Panc1 (cell line): ENCODE results near the gene GLI1. TPM values are rescaled to one million over a fixed set of nuclear protein-coding genes. Genes with fewer than 3 reads are reported as not detected.

Experiments
- ATAC-seq: fragments of 200-7000 bp; cut with Tn5 transposase; 2 replicates; pipeline ENCODE4 v1.9.1; 2020; ENCODE audit warnings: mild to moderate bottlenecking, moderate library complexity
- BruUV-seq: library from RNA; stranded (reverse); fragments of 400-500 nt; replicated peaks from 2 replicates; lab custom pipeline; 2021; lab: Mats Ljungman, UMichigan
- CTCF ChIA-PET: fragments of 300-600 bp; sonication (Branson Sonifier 250); formaldehyde crosslinking; loops from one replicate; lab custom pipeline; 2022; ENCODE audit warnings: antibody characterized with exemption; lab: Charles Lee
- POLR2A ChIA-PET: fragments of 300-600 bp; sonication (Branson Sonifier 250); formaldehyde crosslinking; loops from one replicate; lab custom pipeline; 2022; ENCODE audit warnings: antibody characterized with exemption; lab: Charles Lee
- DNase-seq: peaks from one replicate; pipeline ENCODE4 v3.0.0-alpha.2; 2010; ENCODE audit warnings: low read depth, low spot score
- H3K27ac ChIP-seq: 2 replicates; pipeline ENCODE4 v1.5.1; 2011; ENCODE audit warnings: mild to moderate bottlenecking, low read length, inconsistent platforms
- H3K27me3 ChIP-seq: fragments of 200-500 bp; sonication (Bioruptor generic); 2 replicates; pipeline ENCODE4 v1.6.0; 2014; ENCODE audit warnings: low read length, inconsistent platforms; ENCODE audit not compliant: control insufficient read depth, insufficient read depth
- H3K36me3 ChIP-seq: fragments of 200-500 bp; sonication (Bioruptor generic); 2 replicates; pipeline ENCODE4 v1.5.1; 2014; ENCODE audit warnings: inconsistent platforms, mild to moderate bottlenecking, low read length, moderate library complexity; ENCODE audit not compliant: control insufficient read depth, insufficient read depth
- H3K4me1 ChIP-seq: 2 replicates; pipeline ENCODE4 v1.5.1; 2011; ENCODE audit warnings: inconsistent platforms, mild to moderate bottlenecking, low read length, moderate library complexity; ENCODE audit not compliant: control insufficient read depth, insufficient read depth
- H3K4me3 ChIP-seq, 2 experiments: 2 replicates each; pipeline ENCODE4 v1.5.1; 2011 to 2012; ENCODE audit warnings: low read depth in 2 of 2, low read length in 2 of 2, mild to moderate bottlenecking in 2 of 2, inconsistent platforms in 1 of 2, moderate library complexity in 1 of 2
- H3K9me3 ChIP-seq: fragments of 200-500 bp; sonication (Bioruptor generic); 2 replicates; pipeline ENCODE4 v1.5.1; 2014; ENCODE audit warnings: low read depth, mild to moderate bottlenecking, inconsistent platforms, low read length, moderate library complexity; ENCODE audit not compliant: control insufficient read depth, insufficient read depth
- POLR2AphosphoS5 ChIP-seq: IDR thresholded peaks from 2 replicates; pipeline ENCODE4 v1.6.1; 2012; ENCODE audit warnings: mild to moderate bottlenecking, low read depth, low read length, moderate library complexity
- SIN3A ChIP-seq: IDR thresholded peaks from 2 replicates; pipeline ENCODE4 v1.6.1; 2012; ENCODE audit warnings: low read depth, mild to moderate bottlenecking, low read length, moderate library complexity, borderline replicate concordance; ENCODE audit not compliant: insufficient read depth
- TCF7L2 ChIP-seq: IDR thresholded peaks from 2 replicates; pipeline ENCODE4 v1.6.1; 2011; ENCODE audit warnings: mild to moderate bottlenecking, low read depth, low read length, inconsistent platforms
- in situ Hi-C: cut with HindIII; loops from 2 replicates; pipeline ENCODE4 v1.10.0; 2016; ENCODE audit warnings: low sequenced_read_pairs, low pct_unique_long_range_greater_than_20kb
- intact Hi-C: fragments of 100-400 bp; cut with micrococcal nuclease; formaldehyde crosslinking; loops from one replicate; pipeline ENCODE4 v1.10.0; 2022; ENCODE audit not compliant: unreplicated experiment
- total RNA-seq: library from RNA; stranded (reverse); gene quantifications from one replicate; pipeline ENCODE4 v1.2.1, GENCODE V29; 2021; ENCODE audit not compliant: unreplicated experiment
- TF ChIP-seq, protein P1 (sequence below): fragments of 450-650 bp; IDR thresholded peaks from 2 replicates; pipeline ENCODE4 v1.5.1; 2017; ENCODE audit warnings: mild to moderate bottlenecking
- TF ChIP-seq, protein P2 (sequence below), 2 experiments: IDR thresholded peaks; 2 replicates each; pipeline ENCODE4 v1.6.1; 2011 to 2012; ENCODE audit warnings: low read depth in 2 of 2, control low read depth in 1 of 2, low read length in 1 of 2, mild to moderate bottlenecking in 1 of 2, moderate library complexity in 1 of 2; ENCODE audit not compliant: insufficient read depth in 1 of 2

The GLI1 gene
- total RNA-seq, 1 experiment from 2014 or later = 6.5 TPM

DNA sequence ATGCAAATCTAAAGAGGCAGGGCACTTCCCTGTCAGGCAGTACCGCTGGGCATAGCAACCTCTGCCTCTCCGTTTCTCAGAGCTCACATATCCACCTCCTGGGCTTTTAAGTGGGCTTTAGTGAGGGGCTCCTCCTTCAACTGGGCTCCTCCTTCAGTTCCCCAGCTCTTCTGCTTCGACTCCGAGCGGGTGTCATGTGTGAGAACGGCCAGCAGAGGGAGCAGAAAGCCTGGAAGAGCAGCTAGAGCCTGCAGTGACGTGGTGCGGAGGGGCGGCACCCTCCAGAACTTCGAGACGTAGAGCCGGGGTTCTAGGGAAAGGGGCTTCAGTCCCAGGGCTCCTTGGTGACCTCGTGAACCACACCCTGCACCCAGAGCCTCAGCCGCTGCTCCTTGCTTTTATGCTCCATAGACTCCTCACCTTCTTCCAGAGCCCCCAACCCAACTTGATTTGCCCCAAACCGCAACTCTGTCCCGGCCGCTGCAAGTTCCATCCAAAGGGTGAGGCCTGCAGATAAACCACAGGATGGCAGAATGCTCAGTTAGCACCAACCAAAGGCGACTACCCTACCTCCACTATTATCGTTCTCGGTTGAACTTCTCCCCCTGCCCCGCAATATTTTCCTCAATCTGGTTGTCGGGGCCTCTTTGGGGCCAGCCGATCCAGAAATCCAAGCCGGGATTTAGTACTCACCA is 383 bp upstream of the GLI1 start:
- H3K27me3 ChIP-seq = no peaks in the 10 kb centered on the region
- TF ChIP-seq POLR2AphosphoS5 (no peak), SIN3A (no peak), TCF7L2 (no peak)
- TF ChIP-seq, protein P1, sequence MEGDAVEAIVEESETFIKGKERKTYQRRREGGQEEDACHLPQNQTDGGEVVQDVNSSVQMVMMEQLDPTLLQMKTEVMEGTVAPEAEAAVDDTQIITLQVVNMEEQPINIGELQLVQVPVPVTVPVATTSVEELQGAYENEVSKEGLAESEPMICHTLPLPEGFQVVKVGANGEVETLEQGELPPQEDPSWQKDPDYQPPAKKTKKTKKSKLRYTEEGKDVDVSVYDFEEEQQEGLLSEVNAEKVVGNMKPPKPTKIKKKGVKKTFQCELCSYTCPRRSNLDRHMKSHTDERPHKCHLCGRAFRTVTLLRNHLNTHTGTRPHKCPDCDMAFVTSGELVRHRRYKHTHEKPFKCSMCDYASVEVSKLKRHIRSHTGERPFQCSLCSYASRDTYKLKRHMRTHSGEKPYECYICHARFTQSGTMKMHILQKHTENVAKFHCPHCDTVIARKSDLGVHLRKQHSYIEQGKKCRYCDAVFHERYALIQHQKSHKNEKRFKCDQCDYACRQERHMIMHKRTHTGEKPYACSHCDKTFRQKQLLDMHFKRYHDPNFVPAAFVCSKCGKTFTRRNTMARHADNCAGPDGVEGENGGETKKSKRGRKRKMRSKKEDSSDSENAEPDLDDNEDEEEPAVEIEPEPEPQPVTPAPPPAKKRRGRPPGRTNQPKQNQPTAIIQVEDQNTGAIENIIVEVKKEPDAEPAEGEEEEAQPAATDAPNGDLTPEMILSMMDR = peak; percentile 95
- TF ChIP-seq, protein P2, sequence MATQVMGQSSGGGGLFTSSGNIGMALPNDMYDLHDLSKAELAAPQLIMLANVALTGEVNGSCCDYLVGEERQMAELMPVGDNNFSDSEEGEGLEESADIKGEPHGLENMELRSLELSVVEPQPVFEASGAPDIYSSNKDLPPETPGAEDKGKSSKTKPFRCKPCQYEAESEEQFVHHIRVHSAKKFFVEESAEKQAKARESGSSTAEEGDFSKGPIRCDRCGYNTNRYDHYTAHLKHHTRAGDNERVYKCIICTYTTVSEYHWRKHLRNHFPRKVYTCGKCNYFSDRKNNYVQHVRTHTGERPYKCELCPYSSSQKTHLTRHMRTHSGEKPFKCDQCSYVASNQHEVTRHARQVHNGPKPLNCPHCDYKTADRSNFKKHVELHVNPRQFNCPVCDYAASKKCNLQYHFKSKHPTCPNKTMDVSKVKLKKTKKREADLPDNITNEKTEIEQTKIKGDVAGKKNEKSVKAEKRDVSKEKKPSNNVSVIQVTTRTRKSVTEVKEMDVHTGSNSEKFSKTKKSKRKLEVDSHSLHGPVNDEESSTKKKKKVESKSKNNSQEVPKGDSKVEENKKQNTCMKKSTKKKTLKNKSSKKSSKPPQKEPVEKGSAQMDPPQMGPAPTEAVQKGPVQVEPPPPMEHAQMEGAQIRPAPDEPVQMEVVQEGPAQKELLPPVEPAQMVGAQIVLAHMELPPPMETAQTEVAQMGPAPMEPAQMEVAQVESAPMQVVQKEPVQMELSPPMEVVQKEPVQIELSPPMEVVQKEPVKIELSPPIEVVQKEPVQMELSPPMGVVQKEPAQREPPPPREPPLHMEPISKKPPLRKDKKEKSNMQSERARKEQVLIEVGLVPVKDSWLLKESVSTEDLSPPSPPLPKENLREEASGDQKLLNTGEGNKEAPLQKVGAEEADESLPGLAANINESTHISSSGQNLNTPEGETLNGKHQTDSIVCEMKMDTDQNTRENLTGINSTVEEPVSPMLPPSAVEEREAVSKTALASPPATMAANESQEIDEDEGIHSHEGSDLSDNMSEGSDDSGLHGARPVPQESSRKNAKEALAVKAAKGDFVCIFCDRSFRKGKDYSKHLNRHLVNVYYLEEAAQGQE (IDR thresholded peaks at IDR 0.05; ENCODE audit: insufficient read depth in 1 of 2, low read depth in 2 of 2, low read length in 1 of 2) = no peak
- peak overlapping the region; percentile 89 for H3K27ac ChIP-seq
- in situ Hi-C loops = no loop called here
- DNase-seq (peak; percentile 91), ATAC-seq (peak; percentile 73)
- H3K9me3 ChIP-seq = no peaks in the 10 kb centered on the region
- intact Hi-C loops = loop anchor here (5.0 kb wide), 1 partner anchor 163 kb away; no protein-coding TSS in a partner anchor
- peak overlapping the region; percentile 72 to 73 for H3K4me3 ChIP-seq
- no peaks in the 10 kb centered on the region for H3K36me3 ChIP-seq
- ChIA-PET CTCF (interaction anchor here (0.6 to 1.2 kb wide), 8 partner anchors 9 to 276 kb away, joined by 3 to 8 read pairs (median 4); no protein-coding TSS in a partner anchor), POLR2A (no interaction called here)
- peaks cover 15% of the 10 kb centered on the region for H3K4me1 ChIP-seq
- no TSS peak for BruUV-seq

- ChIA-PET CTCF (interaction anchor here (0.6 kb wide), 1 partner anchor 40 kb away, joined by 3 read pairs; no protein-coding TSS in a partner anchor), POLR2A (interaction anchor here (0.6 kb wide), 1 partner anchor 137 kb away, joined by 4 read pairs; no protein-coding TSS in a partner anchor)
- Histone ChIP-seq H3K27me3 (no peaks in the 10 kb centered on the region), H3K4me1 (peaks cover 15% of the 10 kb centered on the region), H3K9me3 (no peaks in the 10 kb centered on the region), H3K36me3 (no peaks in the 10 kb centered on the region), H3K27ac (0 out of 2 replicates have a peak overlapping the region, but pooled peaks have one; percentile 34), H3K4me3 (peak overlapping the region; percentile 63 to 72)
- in situ Hi-C loops (no loop called here), intact Hi-C loops (no loop called here)
- BruUV-seq = no TSS peak
- no peak for DNase-seq
- TF ChIP-seq, protein P1 = no peak
- TF ChIP-seq POLR2AphosphoS5 (no peak), SIN3A (no peak), TCF7L2 (no peak)
- TF ChIP-seq, protein P2 (IDR thresholded peaks at IDR 0.05; ENCODE audit: insufficient read depth in 1 of 2, low read depth in 2 of 2, low read length in 1 of 2) = no peak
- no peak for ATAC-seq
These were observed 841 bp downstream of the GLI1 start for GRCh38 chr12:57460468-57460784.
